GM19025 (cell line): ENCODE results near the gene TRIM9.
"Not testable (repeated sequence)": the region's sequence is repeated elsewhere in the genome, so short reads cannot be mapped to it uniquely, and the experiment has no call there.

Source experiments
- ATAC-seq: cut with Tn5 transposase; IDR thresholded peaks from one replicate; pipeline ENCODE4 v1.9.1; 2021; ENCODE audit warnings: mild to moderate bottlenecking, low read depth, moderate library complexity; ENCODE audit not compliant: unreplicated experiment

Gene TRIM9

GRCh38 chr14:51006324-51006723 lies 88.6 kb downstream of the TRIM9 start:
- no peak for ATAC-seq

GRCh38 chr14:51004801-51005526 lies 89.9 kb downstream of the TRIM9 start:
- no peak for ATAC-seq

DNA sequence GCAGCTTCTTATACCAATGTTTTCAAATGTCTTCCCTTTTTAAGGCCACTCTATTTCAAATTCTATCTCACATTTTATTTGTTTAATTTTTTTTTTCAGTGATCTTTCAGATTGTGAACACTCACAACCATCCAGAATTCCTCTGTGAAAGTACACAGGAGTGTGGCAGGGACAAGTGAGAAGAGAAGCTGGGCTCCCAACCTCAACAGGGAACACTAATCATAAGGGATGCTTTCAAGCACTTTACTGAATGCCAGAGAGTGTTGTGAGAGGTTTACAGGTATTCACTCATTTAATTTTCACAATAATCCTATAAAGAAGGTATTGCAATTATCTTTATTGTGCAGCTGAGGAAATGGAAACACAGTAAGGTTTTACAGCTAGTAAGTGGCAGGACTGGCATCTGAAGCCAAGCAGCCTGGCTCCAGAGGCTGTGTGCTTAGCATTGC lies 90.5 kb downstream of the TRIM9 start:
- no peak for ATAC-seq

- ATAC-seq: no peak
These were observed 92.4 kb downstream of the TRIM9 start for GRCh38 chr14:51002406-51002999.

DNA sequence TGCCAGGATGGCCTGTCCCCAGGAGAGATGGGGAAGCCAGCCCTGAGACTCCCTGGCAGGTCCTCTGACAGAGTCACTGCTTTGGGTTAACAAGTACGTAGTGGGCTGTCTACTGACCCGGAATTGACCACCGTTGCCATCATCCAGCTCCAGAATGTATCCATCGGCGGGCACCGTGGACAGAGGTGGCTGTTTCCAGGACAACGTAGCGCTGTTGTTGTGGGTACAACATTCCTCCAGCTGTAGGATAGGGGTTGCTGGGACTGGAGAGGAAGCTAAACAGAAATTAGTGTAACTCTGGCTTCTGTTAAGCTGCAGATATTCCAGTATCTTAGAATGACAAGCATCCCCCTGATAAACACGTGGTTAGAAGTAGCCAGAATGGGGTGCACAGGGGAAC lies 94.3 kb downstream of the TRIM9 start:
- no peak for ATAC-seq

GRCh38 chr14:50999726-51000125 lies 95.2 kb downstream of the TRIM9 start:
- no peak for ATAC-seq

DNA sequence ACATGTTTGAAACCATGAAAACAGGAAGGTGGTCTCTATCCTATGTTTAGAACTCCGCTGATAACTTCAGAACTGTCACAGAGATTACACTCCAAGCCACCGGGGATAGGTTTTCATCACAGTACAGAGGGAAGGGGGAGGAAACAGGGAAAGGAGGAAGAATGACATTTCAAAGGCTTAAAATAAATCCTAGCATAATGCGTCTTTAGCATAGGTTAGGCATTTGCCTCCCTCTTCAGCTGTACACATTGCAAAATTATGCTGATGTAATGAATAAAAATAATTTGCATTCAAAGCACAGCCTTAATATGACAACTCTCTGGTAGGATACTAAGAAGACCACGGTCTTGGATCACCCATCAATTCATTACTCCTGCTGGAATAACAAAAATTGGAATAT lies 96.3 kb downstream of the TRIM9 start:
- ATAC-seq: no peak

- ATAC-seq: no peak
These were observed 97.2 kb downstream of the TRIM9 start for GRCh38 chr14:50997712-50998111.

DNA sequence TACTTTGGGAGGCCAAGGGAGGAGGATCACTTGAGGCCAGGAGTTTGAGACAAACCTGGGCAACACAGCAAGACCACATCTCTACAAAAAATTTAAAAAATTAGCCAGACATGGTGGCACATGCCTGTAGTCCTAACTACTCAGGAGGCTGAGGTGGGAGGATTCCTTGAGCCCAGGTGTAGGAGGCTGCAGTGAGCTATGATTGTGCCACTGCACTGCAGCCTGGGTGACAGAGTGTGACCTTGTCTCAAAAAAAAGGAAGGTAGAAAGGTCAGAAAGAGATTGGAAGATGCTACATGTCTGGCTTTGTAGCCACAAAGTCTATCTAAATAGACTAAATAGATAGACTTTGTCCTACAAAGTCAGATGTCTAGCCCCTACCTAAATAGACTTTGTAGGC lies 100.7 kb downstream of the TRIM9 start:
- ATAC-seq: not testable (repeated sequence)

- no peak for ATAC-seq
These were observed 109.0 kb downstream of the TRIM9 start for GRCh38 chr14:50985859-50986331.

DNA sequence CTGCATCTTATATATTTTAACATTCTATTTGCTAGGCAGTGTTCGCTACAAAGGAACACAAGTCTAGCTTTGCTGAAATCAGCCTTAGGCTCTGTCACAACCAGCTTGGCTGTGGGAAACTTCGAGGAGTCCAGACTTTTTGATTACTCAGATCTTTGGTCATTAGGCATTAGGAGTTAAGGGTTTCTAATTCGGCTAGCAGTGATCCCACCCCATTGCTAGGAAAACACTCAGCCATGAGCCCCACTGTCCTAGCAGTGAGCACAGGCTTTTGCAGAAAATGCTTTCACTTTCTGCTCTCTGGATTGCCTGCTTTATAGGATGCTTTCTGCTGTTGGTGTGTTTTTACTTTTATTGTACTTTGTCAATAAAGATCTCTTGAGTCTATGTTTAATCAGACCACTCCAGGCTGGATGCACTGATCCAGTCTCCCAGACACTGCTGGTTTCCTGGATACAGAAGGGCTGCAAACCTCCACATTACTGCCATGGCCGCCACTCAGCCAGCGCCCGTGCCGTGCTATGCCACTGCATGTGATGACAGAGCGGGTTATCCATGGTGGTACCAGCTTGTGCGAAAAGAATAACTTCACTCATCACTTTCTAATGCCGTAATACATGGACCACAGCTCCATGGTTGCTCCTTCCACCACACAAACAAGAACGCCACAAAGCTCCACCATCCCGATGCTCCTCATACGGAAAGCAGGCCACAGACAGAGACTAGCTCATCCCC lies 109.6 kb downstream of the TRIM9 start:
- ATAC-seq: no peak

- no peak for ATAC-seq
These were observed 110.7 kb downstream of the TRIM9 start for GRCh38 chr14:50984036-50984710.

DNA sequence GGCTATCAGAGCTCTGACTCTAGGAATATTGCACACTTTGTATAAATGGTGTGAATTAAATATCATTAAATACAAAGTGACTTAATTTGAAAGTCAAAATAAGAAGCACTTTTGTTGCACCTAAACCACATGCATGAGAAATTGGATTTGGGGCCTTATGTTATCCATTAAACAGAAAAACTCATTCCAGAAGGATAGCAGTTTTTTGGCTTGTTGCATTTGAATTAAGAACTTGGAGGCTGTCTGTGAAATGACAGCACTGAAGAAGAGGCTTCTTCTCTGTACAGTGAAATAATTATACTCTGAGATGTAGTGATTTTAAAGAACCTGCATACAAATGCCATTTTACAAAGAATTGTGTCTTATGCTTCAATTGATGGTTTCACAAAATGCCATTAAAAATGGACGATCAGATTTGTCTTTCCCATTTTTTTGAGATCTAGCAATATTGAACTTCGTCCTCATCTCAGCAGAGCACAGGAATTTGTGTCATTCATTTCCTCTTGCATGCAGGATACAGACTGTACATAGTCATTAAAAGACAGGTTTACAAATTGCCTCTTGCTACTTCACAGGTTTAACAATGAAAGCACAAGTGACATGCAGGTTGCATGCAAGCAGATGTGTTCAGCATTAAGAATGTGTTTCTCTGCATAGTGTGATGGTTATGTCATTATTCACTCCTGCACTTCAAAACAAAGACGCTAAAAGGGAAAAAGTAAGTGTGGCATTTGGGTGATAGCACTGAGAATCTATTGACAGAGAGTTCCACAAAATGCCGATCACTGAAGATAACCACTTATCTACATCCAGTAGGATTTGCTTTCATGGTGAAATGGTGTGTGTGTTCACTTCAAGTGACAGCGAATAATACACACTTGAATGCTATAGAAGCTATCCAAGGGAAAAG lies 114.7 kb downstream of the TRIM9 start:
- ATAC-seq: no peak

DNA sequence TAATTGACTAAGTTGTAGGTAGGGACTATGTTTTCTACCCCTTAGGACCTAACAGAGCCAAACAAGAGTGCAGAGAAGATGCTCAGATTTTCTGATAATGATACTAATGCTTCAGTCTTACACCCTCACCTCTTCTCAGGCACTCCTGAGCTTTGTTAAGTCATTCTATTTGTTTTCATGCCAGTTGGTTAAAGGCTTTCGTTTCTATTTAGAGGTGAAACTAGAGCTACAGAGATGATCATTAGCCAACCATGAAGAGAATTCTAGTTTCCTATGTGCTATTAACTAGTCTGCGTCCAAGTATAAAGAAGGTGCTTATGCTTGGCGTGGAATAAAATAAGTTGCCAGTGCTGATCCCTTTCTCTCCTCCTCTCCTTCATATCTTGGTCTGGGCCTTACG lies 116.0 kb downstream of the TRIM9 start:
- peak; percentile 73 for ATAC-seq

- ATAC-seq: peak; percentile 4
These were observed 116.4 kb downstream of the TRIM9 start for GRCh38 chr14:50978529-50978871.

GRCh38 chr14:50977863-50978528 lies 116.9 kb downstream of the TRIM9 start:
- ATAC-seq: peak; percentile 66

DNA sequence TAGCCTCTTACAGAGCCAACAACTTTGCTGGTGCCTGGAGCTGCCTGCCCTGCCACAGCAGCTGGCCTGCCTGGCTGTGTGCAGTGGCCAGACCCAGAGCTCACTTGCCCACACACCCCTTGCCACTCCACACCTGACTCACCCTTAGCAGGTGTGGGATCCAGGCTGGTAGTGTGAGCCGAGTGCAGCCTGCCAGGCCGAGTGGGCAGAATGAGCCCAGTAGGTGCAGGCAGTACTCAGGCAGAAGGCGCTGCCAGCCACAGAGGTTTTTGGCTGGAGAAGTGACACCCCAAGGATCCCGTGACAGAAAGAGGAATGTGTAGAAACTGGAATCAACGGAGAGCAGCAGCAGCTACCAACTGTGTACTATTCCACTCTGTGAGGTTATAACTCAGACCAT lies 120.8 kb downstream of the TRIM9 start:
- ATAC-seq: no peak

- no peak for ATAC-seq
These were observed 122.2 kb downstream of the TRIM9 start for GRCh38 chr14:50972734-50973133.
